Colonic mucosa (tissue), 4 donors: ENCODE data around the gene TECTA. TPM values are rescaled to one million over a fixed set of nuclear protein-coding genes. Genes with fewer than 3 reads are reported as not detected.

Source experiments
- DNase-seq: peaks from one replicate; pipeline ENCODE4 v3.0.0-alpha.2; 2020
- H3K27ac ChIP-seq: fragments of 200-600 bp; one replicate; pipeline ENCODE4 v1.8.0; 2021
- H3K27me3 ChIP-seq: fragments of 200-600 bp; one replicate; pipeline ENCODE4 v1.8.0; 2021
- H3K36me3 ChIP-seq: fragments of 200-600 bp; one replicate; pipeline ENCODE4 v1.8.0; 2021
- H3K4me1 ChIP-seq: fragments of 200-600 bp; one replicate; pipeline ENCODE4 v1.8.0; 2021; ENCODE audit warnings: mild to moderate bottlenecking
- H3K4me3 ChIP-seq: fragments of 200-600 bp; one replicate; pipeline ENCODE4 v1.8.0; 2021
- H3K9ac ChIP-seq, 2 donors: one replicate each; pipeline ENCODE4 v1.7.0; 2013; ENCODE audit warnings: control low read depth in 2 of 2, low read depth in 2 of 2, low read length in 2 of 2
- H3K9me3 ChIP-seq: fragments of 200-600 bp; one replicate; pipeline ENCODE4 v1.8.0; 2021
- intact Hi-C: fragments of 100-400 bp; cut with DNase I; formaldehyde crosslinking; loops from one replicate; pipeline ENCODE4 v1.14.1; 2022
- total RNA-seq, 2 donors: library from RNA; stranded (reverse); fragmentation: NEBNext Ultra II Directional in 1 of 2; extraction: Animal tissue kit (Norgen Biotek cat#: 25700) in 1 of 2; gene quantifications; one replicate each; pipeline ENCODE4 v1.2.1, GENCODE V29; 2021
- TF ChIP-seq, protein P1 (sequence below): fragments of 200-600 bp; IDR thresholded peaks from one replicate; pipeline ENCODE4 v1.8.0; 2022; ENCODE audit warnings: antibody characterized with exemption, mild to moderate bottlenecking
- donor health status: healthy.
- donor health status: DM: no; HTN: no; CAD: no.
- donor health status: DM: no; HTN: no; CAD: no.

The TECTA gene
- total RNA-seq, 2 donors from 2014 or later: 0.16 to 0.20 TPM

DNA sequence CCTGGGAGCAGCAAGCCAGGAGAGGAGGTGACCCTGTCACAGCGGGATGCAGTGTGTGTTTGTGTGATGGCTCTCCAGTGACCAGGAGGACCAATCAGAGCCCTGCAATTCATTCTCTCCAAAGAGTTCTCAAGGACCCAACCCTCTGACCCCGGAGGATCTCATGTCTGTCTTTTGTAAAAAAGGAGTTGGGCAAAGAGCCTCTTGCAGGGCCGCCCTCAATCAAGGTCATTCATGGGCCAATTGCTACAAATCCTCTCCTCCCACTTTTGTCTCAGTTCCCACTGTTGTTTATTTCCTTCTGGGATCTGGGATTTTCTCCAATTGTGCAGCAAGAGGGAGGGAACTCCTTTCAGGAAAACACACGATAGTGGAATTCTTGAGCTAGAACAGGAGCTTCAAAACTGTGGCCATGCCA, 4.0 kb downstream of the TECTA start:
- no peaks in the 10 kb centered on the region for H3K4me1 ChIP-seq
- peak; percentile 38 for DNase-seq
- no peaks in the 10 kb centered on the region for H3K27me3 ChIP-seq
- no peak overlapping the region for H3K9ac ChIP-seq
- H3K4me3 ChIP-seq: no peak overlapping the region
- no peak overlapping the region for H3K27ac ChIP-seq
- no peaks in the 10 kb centered on the region for H3K9me3 ChIP-seq
- intact Hi-C loops: no loop called here
- TF ChIP-seq, protein P1, sequence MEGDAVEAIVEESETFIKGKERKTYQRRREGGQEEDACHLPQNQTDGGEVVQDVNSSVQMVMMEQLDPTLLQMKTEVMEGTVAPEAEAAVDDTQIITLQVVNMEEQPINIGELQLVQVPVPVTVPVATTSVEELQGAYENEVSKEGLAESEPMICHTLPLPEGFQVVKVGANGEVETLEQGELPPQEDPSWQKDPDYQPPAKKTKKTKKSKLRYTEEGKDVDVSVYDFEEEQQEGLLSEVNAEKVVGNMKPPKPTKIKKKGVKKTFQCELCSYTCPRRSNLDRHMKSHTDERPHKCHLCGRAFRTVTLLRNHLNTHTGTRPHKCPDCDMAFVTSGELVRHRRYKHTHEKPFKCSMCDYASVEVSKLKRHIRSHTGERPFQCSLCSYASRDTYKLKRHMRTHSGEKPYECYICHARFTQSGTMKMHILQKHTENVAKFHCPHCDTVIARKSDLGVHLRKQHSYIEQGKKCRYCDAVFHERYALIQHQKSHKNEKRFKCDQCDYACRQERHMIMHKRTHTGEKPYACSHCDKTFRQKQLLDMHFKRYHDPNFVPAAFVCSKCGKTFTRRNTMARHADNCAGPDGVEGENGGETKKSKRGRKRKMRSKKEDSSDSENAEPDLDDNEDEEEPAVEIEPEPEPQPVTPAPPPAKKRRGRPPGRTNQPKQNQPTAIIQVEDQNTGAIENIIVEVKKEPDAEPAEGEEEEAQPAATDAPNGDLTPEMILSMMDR: no peak
- no peaks in the 10 kb centered on the region for H3K36me3 ChIP-seq

DNA sequence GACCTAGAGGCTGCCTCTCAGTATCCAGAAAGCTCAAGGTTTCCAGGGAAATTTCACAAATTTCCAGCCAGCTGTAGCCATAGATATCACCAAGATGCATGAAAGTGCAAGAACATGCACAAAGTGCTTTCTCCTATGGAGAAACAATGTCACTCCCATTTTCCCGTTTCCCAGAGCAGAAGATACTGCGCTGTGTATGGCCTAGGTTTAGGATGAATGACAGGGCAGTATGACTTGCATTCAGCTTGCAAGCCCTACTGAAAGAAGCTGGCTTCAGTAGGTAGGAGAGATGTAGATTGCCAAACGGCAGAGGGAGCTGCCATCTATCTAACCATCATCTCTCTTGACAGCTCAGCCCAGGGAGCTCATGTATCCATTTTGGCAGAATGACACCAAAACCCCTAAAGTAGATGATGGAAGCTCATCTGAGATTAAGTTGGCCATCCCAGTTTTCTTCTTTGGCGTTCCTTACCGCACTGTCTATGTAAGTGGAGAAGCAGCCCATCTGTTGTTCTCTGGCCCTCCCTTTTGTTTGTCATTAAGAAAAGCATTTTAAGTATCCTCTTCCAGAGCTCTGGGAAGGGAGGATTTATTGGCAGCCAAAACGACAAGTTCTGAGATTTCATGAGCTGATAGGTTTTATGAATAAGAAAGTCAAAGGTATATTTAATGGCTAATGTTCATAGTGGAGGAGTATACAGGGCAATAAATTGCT, 4.6 kb downstream of the TECTA start:
- DNase-seq: no peak
- TF ChIP-seq, protein P1: no peak

DNA sequence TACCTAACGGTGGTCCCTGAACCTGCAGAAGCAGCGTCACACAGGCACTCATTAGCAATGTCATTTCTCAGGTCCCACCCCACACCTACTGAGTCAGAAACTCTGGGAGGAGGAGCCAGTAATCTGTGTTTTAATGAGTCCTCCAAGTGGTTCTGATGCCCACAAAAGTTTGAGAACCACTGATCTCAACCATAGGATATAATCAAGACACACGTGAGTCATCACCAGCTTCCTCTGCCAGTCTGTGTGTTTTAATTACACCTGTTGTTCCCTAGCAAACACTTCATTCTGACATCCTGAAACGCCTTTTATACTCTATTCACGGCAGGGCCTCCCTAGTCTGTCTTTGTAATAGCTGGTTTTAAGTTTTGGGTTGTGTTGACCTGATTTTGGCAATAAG, 5.8 kb downstream of the TECTA start:
- Histone ChIP-seq H3K4me3 (no peak overlapping the region), H3K9ac (no peak overlapping the region), H3K36me3 (no peaks in the 10 kb centered on the region), H3K27me3 (no peaks in the 10 kb centered on the region), H3K27ac (no peak overlapping the region), H3K9me3 (no peaks in the 10 kb centered on the region), H3K4me1 (no peaks in the 10 kb centered on the region)
- TF ChIP-seq, protein P1: no peak
- no peak for DNase-seq
- intact Hi-C loops: no loop called here

More for the DNA sequence above, 4.6 kb downstream of the TECTA start:
- Histone ChIP-seq H3K27ac (no peak overlapping the region), H3K27me3 (no peaks in the 10 kb centered on the region), H3K9ac (no peak overlapping the region), H3K4me3 (no peak overlapping the region), H3K36me3 (no peaks in the 10 kb centered on the region), H3K4me1 (no peaks in the 10 kb centered on the region), H3K9me3 (no peaks in the 10 kb centered on the region)
- intact Hi-C loops: no loop called here

DNA sequence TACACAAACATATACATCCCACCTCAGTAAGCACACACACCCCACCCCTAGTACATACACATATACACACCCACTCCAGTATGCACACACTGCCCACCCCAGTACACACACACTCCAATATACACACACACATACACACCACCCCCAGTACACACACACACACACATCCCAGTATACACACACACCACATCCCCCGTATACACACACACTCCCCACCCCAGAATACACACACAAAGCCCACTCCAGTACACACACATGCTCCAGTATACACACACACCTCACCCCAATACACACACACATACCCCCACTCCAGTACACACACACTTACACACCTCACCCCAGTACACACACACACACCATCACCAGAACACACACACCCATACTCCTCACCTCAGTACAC, 7.4 kb downstream of the TECTA start:
- H3K36me3 ChIP-seq: no peaks in the 10 kb centered on the region
- H3K27ac ChIP-seq: no peak overlapping the region
- DNase-seq: no peak
- no peaks in the 10 kb centered on the region for H3K4me1 ChIP-seq
- no peaks in the 10 kb centered on the region for H3K9me3 ChIP-seq
- H3K4me3 ChIP-seq: no peak overlapping the region
- TF ChIP-seq, protein P1: no peak
- H3K27me3 ChIP-seq: no peaks in the 10 kb centered on the region
- no peak overlapping the region for H3K9ac ChIP-seq
- intact Hi-C loops: no loop called here

DNA sequence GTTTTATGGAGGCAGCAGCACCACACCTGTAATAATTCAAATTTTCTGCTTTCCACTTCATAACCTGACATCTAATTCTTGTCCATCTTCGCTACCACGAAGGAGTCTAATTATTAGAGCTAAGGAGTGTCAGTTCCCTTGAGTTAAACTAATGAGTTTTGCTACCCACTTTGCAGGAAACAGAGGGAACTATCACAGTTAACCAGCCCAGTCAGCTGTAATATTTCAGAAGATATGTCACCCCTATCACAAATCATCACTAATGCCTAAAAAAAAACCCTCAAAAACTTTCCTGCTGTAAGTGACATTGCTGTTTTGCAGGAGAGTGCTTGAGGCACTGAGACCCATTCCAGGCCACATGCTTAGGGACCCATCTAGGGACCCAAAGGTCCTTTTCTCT, 8.4 kb downstream of the TECTA start:
- no peak overlapping the region for H3K27ac ChIP-seq
- no peak overlapping the region for H3K9ac ChIP-seq
- no peaks in the 10 kb centered on the region for H3K4me1 ChIP-seq
- TF ChIP-seq, protein P1: no peak
- H3K4me3 ChIP-seq: no peak overlapping the region
- intact Hi-C loops: no loop called here
- no peaks in the 10 kb centered on the region for H3K9me3 ChIP-seq
- no peaks in the 10 kb centered on the region for H3K27me3 ChIP-seq
- DNase-seq: no peak
- no peaks in the 10 kb centered on the region for H3K36me3 ChIP-seq
